Measurements from ENCODE around the gene TSSC4. TPM values are rescaled to one million over a fixed set of nuclear protein-coding genes. Genes with fewer than 3 reads are reported as not detected.

TSSC4 gene
- total RNA-seq, 2 donors from 2014 or later, result 26.7 to 40.3 TPM

DNA sequence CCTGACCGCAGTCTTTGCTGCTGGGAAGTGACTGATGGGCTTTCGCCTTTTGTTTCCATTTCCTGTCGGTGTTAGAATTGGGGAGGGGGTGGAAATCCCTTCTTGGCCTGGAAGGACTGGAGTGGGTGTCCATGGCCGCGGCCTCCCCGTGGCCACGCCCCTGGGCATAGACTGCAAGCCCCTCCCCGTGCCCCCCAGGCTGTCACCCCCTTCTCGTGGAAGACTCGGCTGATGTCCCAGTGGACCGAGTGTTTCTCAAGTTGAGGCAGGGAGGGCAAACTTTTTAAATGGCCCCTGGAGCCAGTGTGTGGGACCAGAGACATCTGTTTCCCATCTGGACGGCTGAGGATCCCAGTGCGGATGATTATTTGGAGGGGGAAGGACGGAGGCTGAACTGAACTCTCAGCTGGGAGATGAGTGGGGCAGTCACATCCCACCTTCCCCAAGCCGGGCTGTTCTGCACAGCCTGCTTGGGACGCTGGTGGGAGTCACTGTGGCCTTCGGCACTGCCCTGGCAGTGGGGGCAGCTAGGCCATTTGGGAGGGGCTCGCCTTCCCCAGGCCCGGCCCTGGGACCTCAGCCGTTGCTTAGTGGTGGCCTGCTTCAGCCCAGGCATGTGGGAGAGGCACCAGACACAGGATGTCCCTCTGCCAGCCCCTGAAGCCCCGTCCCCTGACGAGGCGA lies 21.9 kb upstream of the TSSC4 start:
- Histone ChIP-seq H3K4me3 (peak overlapping the region; percentile 100), H3K4me1 (peaks cover 0 to 83% of the 10 kb centered on the region in 2 donors), H3K36me3 (no peaks in the 10 kb centered on the region), H3K27ac (peak overlapping the region; percentile 100), H3K27me3 (no peaks in the 10 kb centered on the region), H3K9me3 (no peaks in the 10 kb centered on the region)
- TF ChIP-seq CTCF (IDR thresholded peaks at IDR 0.05), result no peak
- DNase-seq (ENCODE audit: low spot score), result no peak

DNA sequence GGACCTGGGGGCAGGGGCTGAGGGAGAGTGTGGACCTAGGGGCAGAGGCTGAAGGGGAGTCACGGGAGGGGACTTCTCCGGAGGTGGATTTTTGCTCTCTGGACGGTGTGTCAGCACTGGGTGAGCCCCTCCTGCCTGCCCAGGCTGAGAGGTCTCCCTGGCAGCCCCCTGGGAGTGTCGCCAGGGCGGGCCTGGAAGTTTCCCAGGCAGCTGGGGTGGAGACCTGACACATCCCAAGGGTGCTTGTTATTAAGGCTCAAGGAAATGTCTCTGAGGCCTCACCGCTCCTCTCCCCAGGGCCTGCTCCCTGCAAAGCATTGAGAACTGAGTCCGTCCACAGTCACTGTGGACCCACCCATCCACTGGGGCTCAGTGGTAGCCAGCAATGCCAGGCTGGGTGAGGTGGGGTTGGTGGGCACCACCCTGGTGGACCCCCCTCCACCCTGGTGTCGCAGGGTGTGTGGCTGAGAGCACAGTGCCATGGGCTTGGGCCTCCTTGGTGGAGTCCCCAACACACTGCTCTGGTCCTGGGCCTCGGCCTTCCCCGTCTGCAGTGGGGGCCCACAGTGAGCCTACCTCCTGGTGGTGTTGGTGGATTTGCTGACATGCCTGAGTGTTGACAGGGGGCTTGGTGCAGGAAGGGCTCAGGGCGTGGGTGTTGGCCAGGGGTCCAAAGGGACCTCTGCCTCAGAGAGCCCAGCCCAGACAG lies 20.9 kb upstream of the TSSC4 start:
- Histone ChIP-seq H3K4me3 (peak overlapping the region; percentile 100), H3K27me3 (no peaks in the 10 kb centered on the region), H3K4me1 (peaks cover 0 to 86% of the 10 kb centered on the region in 2 donors), H3K9me3 (no peaks in the 10 kb centered on the region), H3K36me3 (no peaks in the 10 kb centered on the region), H3K27ac (peak overlapping the region; percentile 100)
- DNase-seq (ENCODE audit: low spot score), result no peak
- no peak for TF ChIP-seq CTCF (IDR thresholded peaks at IDR 0.05)

DNA sequence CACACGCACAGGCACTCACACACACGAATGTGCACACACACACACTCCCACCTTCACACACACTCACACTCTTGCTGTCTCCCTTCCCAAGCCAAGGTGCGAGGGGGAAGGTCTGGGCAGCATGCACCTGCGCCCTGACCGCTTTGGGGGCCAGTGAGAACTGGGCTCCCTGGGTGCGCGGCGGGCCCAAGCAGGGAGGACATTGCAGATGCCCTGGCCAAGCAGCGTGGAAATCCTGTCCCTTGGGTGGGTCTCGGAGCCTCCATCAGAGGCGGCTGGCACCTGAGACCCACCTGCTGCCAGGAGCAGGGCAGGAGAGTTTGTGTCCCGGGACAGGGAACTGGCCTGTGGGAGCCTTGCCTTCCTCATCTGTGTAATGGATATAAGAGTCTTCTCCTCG lies 20.2 kb upstream of the TSSC4 start:
- Histone ChIP-seq H3K27me3 (no peaks in the 10 kb centered on the region), H3K9me3 (no peaks in the 10 kb centered on the region), H3K27ac (peak overlapping the region; percentile 100), H3K4me3 (peak overlapping the region; percentile 11 to 100), H3K36me3 (no peaks in the 10 kb centered on the region), H3K4me1 (peaks cover 0 to 88% of the 10 kb centered on the region in 2 donors)
- TF ChIP-seq CTCF (IDR thresholded peaks at IDR 0.05), result no peak
- no peak for DNase-seq (ENCODE audit: low spot score)

DNA sequence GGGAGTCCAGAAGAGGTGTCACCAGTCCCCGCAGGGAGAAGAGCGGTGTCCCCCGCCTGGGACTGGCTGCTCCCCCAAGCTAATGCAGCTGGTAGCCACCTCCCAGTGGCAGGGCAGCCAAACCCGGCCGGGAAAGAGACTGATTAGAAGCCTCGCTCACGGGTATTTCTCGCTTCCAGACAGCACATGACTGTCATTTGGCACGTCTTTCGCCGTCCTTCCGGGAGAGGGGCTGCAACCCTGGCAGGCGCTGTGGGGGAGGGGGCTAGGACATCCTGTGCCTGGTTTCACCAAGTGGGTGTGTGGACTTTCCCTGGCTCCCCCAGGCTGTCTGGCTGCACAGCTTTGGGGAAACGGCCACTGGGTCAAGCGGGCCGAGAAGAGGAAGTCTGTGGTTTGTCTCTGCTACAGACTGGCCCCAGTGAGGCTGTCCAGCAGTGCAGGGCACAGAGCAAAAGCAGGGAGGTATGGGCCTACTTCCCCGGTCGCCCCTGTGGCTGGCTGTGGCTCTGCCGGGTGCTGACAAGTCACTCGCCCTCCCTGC lies 19.7 kb upstream of the TSSC4 start:
- DNase-seq (ENCODE audit: low spot score), result peak; percentile 87
- Histone ChIP-seq H3K27me3 (no peaks in the 10 kb centered on the region), H3K4me3 (peak overlapping the region; percentile 11 to 100), H3K4me1 (peaks cover 0 to 88% of the 10 kb centered on the region in 2 donors), H3K36me3 (no peaks in the 10 kb centered on the region), H3K27ac (peak overlapping the region; percentile 100), H3K9me3 (no peaks in the 10 kb centered on the region)
- no peak for TF ChIP-seq CTCF (IDR thresholded peaks at IDR 0.05)

GRCh38 chr11:2381494-2382128 lies 18.9 kb upstream of the TSSC4 start:
- peaks cover 0 to 88% of the 10 kb centered on the region in 2 donors for H3K4me1 ChIP-seq

More at GRCh38 chr11:2381494-2382128, 18.9 kb upstream of the TSSC4 start:
- no peak for DNase-seq (ENCODE audit: low spot score)
- H3K4me3 ChIP-seq, result peak overlapping the region in 1 of 2 donors; percentile 100
- peak overlapping the region; percentile 100 for H3K27ac ChIP-seq
- H3K36me3 ChIP-seq, result no peaks in the 10 kb centered on the region
- H3K27me3 ChIP-seq, result no peaks in the 10 kb centered on the region
- no peaks in the 10 kb centered on the region for H3K9me3 ChIP-seq
- no peak for TF ChIP-seq CTCF (IDR thresholded peaks at IDR 0.05)
